SIG-M5 (cell line): ENCODE results near the gene CTRL.

Experiments used
- DNase-seq: peaks from one replicate; lab custom pipeline; 2025; lab: John Stamatoyannopoulos, UW

Gene CTRL

GRCh38 chr16:67892375-67892774, 39.3 kb downstream of the CTRL start:
- no peak for DNase-seq

DNA sequence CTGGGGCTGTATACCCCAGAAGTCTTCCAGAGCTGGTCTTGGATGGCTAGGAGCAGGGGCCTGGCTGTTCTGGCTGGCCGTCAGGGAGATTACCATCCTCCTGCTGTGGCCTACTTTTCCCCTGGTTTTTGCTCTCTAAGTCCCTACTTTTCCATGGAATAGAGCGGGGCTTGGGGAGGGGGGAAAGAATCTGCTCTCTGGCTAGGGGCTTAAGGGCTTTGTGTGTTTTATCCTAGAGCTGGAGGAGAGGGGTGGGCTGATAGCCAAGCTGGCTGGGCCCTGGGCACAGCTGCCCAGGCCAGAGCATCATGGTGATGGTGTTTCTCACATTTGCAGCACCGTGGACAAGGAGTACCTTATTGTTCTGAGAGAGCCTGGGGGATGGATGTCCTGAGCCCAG, 43.3 kb downstream of the CTRL start:
- no peak for DNase-seq

DNA sequence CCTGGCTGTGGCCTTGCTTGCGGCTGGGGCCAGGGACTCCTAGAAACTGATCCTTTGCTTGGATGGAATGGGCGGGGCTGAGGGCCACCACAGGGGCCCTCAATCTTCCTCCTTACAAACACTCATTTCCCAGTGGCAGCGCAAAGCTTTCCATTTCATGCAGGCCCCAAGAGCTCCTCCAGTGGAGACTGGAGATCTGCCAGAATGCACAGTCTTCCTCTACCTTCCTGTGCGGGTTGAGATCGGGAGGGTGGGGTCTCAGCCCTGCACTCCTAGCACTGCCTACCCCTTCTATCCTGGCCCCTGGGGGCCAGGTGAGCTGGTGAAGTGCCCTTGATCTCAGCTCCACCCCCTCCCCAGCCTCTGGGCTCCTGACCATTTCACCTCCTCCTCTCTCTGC, 45.3 kb downstream of the CTRL start:
- no peak for DNase-seq

GRCh38 chr16:67885976-67886375, 45.7 kb downstream of the CTRL start:
- DNase-seq = no peak

DNA sequence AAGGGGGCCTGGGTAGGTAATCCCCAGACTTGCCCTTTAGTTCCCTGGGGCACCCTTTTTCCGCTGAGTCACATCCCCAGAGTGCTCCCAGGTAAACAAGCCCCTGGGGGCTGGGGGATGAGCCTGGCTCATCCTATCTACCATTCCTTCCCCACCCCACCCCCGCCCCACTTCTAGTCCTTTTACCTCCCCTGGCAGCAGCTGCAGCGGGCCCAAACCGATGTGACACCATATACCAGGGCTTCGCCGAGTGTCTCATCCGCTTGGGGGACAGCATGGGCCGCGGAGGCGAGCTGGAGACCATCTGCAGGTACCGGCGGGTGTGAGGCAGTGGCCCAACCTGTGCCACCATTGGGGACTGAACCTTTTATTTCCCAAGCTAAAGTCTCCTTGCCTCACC, 46.1 kb downstream of the CTRL start:
- DNase-seq = no peak

- DNase-seq = no peak
Observed at GRCh38 chr16:67884684-67885083, 47.0 kb downstream of the CTRL start, which contains the start of gene NRN1L. Gene NRN1L, plus strand, starts transcription at chr16:67884885. Its CDS starts 19 bp downstream, at chr16:67884904.

DNA sequence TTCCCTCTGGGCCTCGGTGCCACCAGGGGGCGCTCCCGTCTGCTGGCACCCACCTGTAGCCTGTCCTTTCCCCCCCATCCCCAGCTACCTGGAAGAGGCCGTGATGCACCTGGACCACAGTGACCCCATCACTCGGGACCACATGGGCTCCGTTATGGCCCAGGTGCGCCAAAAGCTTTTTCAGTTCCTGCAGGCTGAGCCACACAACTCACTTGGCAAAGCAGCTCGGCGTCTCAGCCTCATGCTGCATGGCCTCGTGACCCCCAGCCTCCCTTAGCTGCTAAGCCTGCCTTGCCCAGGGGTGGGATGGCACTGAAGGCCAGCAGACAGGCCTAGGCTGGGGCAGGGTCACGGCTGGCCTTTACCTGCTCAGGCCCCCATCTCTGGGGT, 47.8 kb downstream of the CTRL start:
- DNase-seq = no peak

GRCh38 chr16:67883146-67883871, 48.4 kb downstream of the CTRL start:
- no peak for DNase-seq

GRCh38 chr16:67882374-67883145, 49.1 kb downstream of the CTRL start:
- DNase-seq = no peak

DNA sequence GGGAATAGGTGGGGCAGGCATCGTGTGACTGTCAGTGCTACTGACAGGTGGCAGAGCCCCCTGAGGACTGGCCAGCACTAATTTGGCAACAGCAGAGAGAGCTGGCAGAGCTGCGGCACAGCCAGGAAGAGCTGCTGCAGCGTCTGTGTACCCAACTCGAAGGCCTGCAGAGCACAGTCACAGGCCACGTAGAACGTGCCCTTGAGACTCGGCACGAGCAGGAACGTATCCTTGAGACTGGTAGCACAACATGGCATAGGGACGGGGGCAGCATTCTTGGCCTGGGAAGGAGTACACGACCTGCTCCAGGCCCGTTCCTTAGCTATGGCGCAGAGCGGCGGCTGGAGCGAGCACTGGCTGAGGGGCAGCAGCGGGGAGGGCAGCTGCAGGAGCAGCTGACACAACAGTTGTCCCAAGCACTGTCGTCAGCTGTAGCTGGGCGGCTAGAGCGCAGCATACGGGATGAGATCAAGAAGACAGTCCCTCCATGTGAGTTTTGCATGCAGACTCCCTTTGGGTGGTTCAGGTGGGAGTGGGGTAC, 50.0 kb downstream of the CTRL start:
- no peak for DNase-seq

- DNase-seq = no peak
Observed at GRCh38 chr16:67880584-67880983, 51.1 kb downstream of the CTRL start.

DNA sequence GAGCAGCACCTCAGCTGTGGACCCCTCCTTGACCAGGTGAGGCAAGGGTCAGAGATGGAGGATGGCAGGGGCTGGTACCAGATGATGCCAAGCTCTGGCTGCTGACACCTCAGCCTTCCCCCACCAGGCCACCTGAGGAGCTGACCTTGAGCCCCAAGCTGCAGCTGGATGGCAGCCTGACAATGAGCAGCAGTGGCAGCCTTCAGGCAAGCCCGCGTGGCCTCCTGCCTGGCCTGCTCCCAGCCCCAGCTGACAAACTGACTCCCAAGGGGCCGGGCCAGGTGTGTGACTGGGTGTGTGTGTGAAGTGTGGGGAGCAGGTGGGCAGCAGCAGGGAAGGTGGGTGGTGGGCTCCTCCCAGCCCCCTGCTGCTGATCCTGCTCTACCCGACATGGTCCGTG, 51.7 kb downstream of the CTRL start:
- DNase-seq = no peak
